Measurements from ENCODE around the gene ARL2BP.

The ARL2BP gene

GRCh38 chr16:57236022-57236350 is 9.1 kb upstream of the ARL2BP start:
- no peak for DNase-seq

GRCh38 chr16:57238682-57239081 is 6.4 kb upstream of the ARL2BP start:
- no peak for DNase-seq

GRCh38 chr16:57239107-57239506 is 6.0 kb upstream of the ARL2BP start:
- DNase-seq, result no peak

- DNase-seq, result no peak
These were observed 4.2 kb upstream of the ARL2BP start for GRCh38 chr16:57240851-57241250.

- no peak for DNase-seq
These were observed 2.4 kb upstream of the ARL2BP start for GRCh38 chr16:57242650-57243049.

- DNase-seq, result no peak
These were observed 644 bp upstream of the ARL2BP start for GRCh38 chr16:57244463-57244766.

DNA sequence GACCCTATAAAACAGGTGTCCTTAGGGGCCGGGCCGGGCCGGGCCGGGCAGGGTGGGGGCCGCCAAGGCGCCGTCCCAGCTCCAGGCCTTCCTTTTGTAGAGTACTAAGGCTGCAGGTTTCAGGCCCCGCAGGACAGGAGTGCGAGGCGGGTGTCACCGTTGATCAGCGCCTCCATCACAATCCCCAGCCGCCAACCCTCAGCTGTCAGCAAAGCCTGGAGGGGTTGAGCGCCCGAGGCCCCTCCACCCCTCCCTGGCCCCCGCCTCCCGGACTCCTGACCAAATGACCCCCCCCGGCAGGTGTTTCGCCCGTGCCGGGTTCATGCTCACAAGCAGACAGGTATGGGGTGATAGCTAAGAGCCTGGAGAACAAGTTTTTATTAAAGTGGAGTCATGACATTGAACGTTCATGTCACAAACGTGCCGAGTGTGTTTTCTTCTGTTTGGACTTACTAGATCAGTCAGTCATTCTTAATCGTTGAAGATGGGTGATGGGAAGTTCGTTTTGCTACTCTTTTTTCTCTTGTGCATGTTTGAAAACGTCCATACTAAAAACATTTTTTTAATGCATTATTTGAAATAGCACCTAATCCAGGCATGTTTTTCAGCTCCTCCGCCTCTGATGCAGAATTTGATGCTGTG is 534 bp downstream of the ARL2BP start:
- peak; percentile 56 for DNase-seq

- DNase-seq, result no peak
These were observed 6.3 kb downstream of the ARL2BP start for GRCh38 chr16:57251352-57251751.

DNA sequence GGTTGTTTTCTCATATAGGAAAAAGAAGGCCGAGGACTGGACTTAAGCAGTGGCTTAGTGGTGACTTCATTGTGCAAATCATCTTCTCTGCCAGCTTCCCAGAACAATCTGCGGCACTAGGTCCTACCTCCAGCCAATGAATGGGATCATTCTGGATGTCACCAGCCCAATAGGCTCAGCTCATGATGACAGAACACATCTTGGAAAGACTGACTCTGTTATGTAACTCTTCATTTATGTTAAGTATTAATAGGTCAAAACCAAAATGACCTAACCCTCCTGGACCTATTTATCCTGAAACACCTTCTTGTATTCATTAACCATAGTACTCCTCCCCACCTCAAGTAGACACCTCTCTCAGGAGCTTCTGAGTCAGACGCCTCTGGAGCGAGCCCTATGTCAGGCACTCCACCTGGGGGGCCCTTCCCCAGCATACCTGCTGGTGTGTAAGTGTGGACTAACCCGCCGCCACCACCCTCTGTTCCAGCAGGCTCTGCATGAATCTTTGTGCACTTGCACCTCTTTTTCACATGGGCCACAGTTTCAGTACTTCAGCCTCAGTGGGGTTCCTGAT is 7.2 kb downstream of the ARL2BP start:
- no peak for DNase-seq

DNA sequence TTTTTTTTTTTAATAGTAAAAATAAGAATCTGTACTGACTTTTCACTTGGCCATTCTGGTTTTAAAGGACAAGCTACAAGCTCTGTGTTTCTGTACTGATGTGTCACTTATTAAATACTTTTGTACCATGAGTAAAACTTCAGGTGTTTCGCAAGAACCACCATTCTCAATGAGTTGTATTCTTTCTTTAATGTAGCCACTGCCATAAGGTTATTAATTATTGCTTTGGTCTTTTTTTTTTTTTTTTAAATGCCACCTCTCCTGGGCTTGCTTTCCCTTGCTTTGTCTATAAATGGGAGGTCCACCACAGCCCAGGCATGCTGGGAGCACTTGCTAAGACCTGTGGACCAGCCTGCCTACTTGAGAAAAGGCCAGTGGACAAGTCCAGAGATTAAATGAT is 8.4 kb downstream of the ARL2BP start:
- no peak for DNase-seq

DNA sequence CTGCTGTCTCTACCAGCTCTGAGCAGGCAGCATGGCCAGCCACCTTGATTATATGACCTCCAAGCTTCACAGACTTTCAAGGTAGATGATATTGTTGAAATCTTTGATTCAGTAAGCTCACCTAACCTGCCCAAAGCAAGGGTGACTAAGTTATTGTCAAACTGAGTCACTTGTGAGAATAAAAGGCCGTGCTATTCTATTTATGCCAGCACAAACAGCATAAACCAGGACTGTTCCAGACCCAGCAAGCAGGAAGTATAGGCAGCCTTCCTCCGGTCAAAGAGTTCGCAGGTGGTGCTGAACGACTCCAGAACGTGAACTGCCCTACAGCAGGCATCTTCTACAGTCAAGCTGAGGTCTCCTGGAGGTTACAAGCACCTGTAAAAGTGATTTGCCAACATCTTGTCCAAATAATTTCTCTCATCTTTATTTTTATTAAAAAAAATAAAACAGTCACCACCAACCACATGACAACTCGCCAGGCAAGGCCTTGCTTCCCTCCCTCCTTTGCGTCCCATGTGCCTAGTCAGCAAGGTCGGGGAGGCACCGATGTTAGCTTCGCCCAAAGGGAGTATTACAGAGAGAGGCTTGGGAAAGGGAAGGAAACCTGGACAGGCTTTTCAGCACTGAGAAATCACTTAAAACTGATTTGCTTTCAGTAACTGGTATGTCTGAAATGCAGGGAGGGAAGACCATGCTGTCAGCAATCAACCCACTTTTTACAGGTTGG is 10.8 kb downstream of the ARL2BP start:
- no peak for DNase-seq

GRCh38 chr16:57256601-57257395 is 11.7 kb downstream of the ARL2BP start:
- DNase-seq, result no peak

DNA sequence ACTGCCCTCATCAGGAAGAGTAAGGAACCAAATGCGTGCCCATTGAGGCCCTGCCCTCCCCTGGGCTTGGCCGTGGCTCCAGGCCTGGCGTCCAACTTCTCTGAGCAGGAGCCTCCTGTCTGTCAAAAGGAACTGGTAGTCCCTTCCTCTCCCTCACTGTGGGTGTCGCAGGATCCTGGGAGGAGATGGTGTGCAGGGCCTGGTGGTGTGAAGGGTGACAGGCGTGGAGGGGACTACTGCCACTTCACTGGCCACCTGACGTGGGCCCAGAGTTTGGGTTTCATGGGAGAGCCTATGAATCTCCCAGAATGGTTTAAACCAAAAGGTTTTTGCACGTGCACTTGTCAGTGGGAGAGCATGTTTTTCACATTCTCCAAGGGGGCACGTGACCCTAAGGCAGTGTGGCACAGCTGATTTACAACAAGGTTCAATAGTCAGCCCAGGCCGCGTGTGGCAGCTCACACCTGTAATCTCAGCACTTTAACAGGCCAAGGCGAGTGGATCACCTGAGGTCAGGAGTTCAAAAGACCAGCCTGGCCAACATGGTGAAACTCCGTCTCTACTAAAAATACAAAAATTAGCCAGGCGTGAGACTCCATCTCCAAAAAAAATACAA is 12.5 kb downstream of the ARL2BP start:
- DNase-seq, result no peak

DNA sequence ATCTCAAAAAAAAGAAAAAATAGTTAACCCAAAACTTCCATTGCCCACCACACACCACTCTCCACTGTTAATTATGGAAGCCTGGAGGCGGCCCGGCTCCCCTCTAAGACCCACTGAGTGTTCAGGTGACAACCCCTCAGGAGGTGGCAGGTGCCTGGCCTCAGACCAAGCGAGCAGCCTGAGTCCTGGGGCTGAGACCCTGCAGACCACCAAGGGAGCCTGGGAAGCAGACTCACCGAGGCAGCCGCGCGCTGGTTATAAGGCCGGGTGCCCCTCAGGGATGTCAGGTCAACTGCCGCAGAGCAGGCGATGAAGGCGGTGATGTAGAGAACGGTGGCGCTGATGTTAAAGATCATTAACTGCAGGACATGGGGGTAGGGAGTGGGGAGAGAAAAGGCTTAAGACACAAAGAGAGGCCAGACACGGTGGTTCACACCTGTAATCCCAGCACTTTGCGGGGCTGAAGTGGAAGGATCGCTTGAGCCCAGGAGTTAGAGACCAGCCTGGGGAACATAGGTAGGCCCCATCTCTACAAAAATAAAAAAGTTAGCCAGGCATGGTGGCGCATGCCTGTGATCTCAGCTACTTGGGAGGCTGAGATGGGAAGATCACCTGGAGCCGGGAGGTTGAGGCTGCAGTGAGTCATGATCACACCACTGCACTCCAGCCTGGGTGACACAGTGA is 13.3 kb downstream of the ARL2BP start:
- DNase-seq, result no peak

DNA sequence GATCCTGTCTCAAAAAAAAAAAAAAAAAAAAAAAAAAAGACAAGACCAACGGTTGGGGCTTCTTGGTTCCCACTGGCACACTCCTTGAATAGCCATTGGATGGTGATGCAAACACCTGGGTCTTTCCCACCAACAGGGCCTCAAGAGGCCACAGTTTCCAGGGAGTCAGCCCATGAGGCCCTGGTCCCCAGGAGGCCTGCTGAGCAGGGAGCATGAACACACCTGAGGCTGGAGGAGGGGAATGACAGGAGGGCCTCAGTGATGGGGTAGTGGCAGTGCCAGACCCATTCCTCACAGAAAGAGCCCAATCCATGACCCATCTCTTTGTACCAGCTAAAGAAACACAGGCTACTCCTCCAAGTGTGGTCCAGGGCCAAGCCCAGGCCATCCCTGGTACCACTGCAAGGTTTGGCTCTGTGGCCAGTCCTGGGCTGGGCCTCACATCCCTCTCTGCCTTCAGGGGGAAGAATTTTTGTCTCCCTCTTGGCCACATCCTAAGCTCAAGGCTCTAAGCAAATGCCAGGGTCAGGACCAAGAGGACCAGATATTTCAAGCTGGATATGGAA is 13.9 kb downstream of the ARL2BP start:
- no peak for DNase-seq

GRCh38 chr16:57260294-57260929 is 15.4 kb downstream of the ARL2BP start:
- DNase-seq, result no peak

GRCh38 chr16:57261806-57262205 is 16.7 kb downstream of the ARL2BP start:
- DNase-seq, result no peak

DNA sequence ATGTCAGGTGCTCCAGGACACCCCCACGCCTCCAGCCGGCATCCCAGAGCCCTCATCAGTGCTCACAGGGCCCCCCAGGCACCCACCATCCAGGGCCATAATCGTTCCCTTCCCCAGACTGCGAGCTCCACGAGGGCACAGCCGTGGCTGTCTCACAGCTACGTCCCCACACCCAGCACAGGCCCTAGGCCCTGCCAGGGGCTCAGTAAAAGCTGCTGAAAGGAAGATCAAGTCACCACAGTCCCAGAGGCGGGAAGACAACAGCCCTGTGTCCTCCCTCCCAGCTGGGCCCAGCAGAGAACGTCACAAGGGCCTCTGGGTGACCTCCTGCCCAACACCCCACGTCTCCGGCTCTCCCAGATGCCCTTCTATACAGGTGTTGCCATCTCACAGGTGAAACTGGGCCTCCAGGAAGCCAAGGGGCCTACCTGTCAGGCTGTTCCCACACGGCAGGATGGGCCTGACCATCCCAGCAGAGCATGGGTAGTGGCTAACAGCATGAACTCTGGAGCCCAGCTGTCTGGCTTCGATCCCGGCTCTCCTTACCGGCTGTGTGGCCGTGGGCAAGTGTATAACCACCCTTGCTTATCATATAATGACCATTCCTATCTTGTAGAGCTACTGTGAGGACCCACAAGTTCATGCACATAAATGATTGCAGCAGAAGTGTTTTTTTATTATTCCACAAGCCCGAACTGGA is 17.9 kb downstream of the ARL2BP start:
- DNase-seq, result no peak

DNA sequence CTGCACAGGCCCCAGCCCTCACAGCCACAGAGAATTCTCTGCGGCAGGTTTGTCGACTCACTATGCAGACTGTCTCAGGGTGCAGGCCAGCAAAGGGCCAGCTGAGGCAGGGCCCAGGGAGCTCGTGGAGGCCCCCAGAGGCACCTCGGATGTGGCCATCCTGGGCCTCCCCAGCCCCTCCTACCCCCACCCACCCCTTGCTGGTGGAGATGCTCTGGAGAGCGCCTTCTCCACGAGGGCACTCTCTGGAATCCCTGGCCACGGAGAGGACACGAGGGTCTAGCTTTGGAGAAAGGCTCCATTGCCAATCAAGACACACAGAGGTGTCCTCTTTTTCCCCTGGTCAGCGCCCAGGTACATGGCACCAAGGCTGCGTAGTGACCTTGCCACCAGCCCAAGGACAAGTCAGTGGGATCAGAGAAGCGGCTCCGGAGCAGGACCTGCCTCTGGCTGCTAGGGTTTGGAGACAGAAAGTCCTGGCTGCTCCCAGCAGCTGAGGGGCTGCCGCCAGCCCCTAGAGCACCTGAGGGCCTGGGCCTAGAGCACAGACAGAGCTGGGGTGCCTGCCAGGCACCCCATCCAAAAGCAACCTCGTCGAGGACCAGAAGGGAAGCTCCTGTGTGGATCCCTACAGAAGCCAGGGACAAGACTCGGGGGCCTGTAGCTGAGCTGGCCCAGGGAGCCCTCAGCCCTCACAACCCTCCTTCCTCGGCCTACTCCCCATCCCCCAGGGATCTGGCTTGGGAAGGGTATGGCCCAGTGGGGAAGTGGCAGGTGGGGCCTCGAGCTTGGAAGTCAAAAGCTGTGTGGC is 18.7 kb downstream of the ARL2BP start:
- no peak for DNase-seq

GRCh38 chr16:57264381-57264780 is 19.3 kb downstream of the ARL2BP start:
- DNase-seq, result no peak
